ENCODE measurements around the gene GABRD. TPM values are rescaled to one million over a fixed set of nuclear protein-coding genes. Genes with fewer than 3 reads are reported as not detected.
A peak's percentile ranks its signal among the peaks of the same experiment; 100 is the strongest.

The GABRD gene
- total and polyA plus RNA-seq, 4 donors, result 0.41 to 6.8 (median 1.8) TPM

DNA sequence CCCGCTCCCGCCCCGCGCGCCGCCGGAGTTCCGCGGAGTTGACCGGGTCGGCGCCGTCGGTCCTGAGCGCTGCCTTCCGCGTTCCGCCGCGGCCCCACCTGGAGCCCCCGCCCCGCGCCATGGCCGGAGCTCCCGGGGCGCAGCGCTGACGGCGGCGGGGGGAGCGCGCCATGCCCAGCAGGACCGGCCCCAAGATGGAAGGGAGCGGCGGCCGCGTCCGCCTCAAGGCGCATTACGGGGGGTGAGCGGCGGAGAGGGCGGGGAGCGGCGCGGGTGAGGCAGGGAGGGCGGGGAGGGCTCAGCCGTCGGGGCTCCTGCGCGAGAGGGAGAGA is 31.3 kb downstream of the GABRD start:
- DNase-seq, result no peak
- H3K4me1 ChIP-seq (ENCODE audit: control insufficient read depth in 5 of 5, insufficient read depth in 5 of 5, low read length in 5 of 5), result peaks cover 0 to 25% (median 9%) of the 10 kb centered on the region in 5 donors
- peak overlapping the region; percentile 60 for H3K4me3 ChIP-seq
- WGBS, 2 donors, result 0 to 1% methylated on average over 39 to 51 of the region's 51 CpGs
- H3K9ac ChIP-seq (ENCODE audit: insufficient read depth in 1 of 2, low read length in 2 of 2), result no peak overlapping the region
- H3K27ac ChIP-seq (ENCODE audit: low read depth in 1 of 2, low read length in 1 of 2), result peak overlapping the region in 1 of 2 donors; percentile 89
- H3K9me3 ChIP-seq (ENCODE audit: control insufficient read depth in 4 of 4, insufficient read depth in 3 of 4, low read length in 3 of 4), result no peaks in the 10 kb centered on the region
- H3K36me3 ChIP-seq (ENCODE audit: control insufficient read depth in 4 of 4, insufficient read depth in 4 of 4, low read length in 4 of 4), result no peaks in the 10 kb centered on the region
- ATAC-seq (ENCODE audit: insufficient read depth, low FRiP score), result peak; percentile 1
- peaks cover 0 to 9% (median 8%) of the 10 kb centered on the region in 3 donors for H3K27me3 ChIP-seq (ENCODE audit: control insufficient read depth in 3 of 3, insufficient read depth in 3 of 3, low read length in 2 of 3)
- TF ChIP-seq, protein P1, sequence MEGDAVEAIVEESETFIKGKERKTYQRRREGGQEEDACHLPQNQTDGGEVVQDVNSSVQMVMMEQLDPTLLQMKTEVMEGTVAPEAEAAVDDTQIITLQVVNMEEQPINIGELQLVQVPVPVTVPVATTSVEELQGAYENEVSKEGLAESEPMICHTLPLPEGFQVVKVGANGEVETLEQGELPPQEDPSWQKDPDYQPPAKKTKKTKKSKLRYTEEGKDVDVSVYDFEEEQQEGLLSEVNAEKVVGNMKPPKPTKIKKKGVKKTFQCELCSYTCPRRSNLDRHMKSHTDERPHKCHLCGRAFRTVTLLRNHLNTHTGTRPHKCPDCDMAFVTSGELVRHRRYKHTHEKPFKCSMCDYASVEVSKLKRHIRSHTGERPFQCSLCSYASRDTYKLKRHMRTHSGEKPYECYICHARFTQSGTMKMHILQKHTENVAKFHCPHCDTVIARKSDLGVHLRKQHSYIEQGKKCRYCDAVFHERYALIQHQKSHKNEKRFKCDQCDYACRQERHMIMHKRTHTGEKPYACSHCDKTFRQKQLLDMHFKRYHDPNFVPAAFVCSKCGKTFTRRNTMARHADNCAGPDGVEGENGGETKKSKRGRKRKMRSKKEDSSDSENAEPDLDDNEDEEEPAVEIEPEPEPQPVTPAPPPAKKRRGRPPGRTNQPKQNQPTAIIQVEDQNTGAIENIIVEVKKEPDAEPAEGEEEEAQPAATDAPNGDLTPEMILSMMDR (IDR thresholded peaks at IDR 0.05; ENCODE audit: control extremely low read depth, extremely low read depth), result no peak

DNA sequence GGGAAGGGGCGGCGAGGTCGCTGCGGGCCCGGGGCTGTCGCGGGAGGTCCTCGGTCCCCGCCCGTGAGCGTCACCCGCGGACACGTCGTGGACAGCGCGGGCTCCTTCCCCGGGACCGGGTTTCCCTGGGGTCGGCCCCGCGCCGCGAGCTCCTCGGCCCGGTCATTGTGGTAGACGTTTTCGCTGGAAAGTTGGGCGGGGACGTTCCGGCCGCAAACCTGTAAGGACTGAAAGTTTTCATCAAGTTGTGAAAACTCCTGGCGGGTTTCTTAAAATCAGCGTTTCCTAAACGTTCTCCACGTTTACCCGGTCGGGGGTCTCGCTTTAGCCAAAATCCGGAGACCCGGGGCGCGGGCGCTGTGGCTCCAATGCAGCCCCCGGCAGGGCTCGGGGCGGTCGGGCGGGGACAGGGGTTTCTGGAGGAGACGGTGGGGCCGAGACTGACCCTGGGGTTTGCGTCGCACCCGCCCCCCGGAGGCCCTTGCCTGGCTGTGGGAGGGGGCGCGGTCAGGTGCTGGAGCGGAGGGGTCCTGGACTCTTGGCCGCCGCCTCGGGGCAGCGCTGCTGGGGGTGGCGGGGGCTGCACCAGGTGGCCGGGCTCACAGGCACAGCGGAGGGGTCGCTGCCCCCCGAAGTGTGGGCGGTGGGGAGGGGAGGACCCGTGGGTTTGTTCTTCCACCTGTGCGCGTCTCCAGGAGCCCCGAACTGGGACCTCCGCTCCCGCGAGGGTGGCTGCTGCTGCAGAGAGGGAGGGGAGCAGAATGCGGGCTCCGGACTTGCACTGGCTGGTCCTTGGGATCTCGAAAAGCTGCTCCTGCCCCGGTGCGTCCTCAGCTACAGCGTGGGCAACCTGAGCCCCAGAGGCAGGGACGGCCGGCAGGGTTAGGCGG is 31.9 kb downstream of the GABRD start:
- H3K4me3 ChIP-seq, result peak overlapping the region; percentile 60
- no peaks in the 10 kb centered on the region for H3K9me3 ChIP-seq (ENCODE audit: control insufficient read depth in 4 of 4, insufficient read depth in 3 of 4, low read length in 3 of 4)
- no peak for ATAC-seq (ENCODE audit: insufficient read depth, low FRiP score)
- no peak overlapping the region for H3K9ac ChIP-seq (ENCODE audit: insufficient read depth in 1 of 2, low read length in 2 of 2)
- 16% methylated on average over 79 to 84 of the region's 84 CpGs for WGBS, 2 donors
- peaks cover 0 to 19% (median 9%) of the 10 kb centered on the region in 5 donors for H3K4me1 ChIP-seq (ENCODE audit: control insufficient read depth in 5 of 5, insufficient read depth in 5 of 5, low read length in 5 of 5)
- DNase-seq, result no peak
- H3K36me3 ChIP-seq (ENCODE audit: control insufficient read depth in 4 of 4, insufficient read depth in 4 of 4, low read length in 4 of 4), result no peaks in the 10 kb centered on the region
- peaks cover 0 to 9% (median 8%) of the 10 kb centered on the region in 3 donors for H3K27me3 ChIP-seq (ENCODE audit: control insufficient read depth in 3 of 3, insufficient read depth in 3 of 3, low read length in 2 of 3)
- TF ChIP-seq, protein P1 (IDR thresholded peaks at IDR 0.05; ENCODE audit: control extremely low read depth, extremely low read depth), result no peak
- H3K27ac ChIP-seq (ENCODE audit: low read depth in 1 of 2, low read length in 1 of 2), result peak overlapping the region in 1 of 2 donors; percentile 89

- no peaks in the 10 kb centered on the region for H3K9me3 ChIP-seq (ENCODE audit: control insufficient read depth in 4 of 4, insufficient read depth in 3 of 4, low read length in 3 of 4)
- H3K36me3 ChIP-seq (ENCODE audit: control insufficient read depth in 4 of 4, insufficient read depth in 4 of 4, low read length in 4 of 4), result no peaks in the 10 kb centered on the region
- WGBS, 2 donors, result 62 to 79% methylated on average over 16 of the region's 16 CpGs
- ATAC-seq (ENCODE audit: insufficient read depth, low FRiP score) (no peak), DNase-seq (peak in 1 of 3 donors; percentile 26)
- H3K9ac ChIP-seq (ENCODE audit: insufficient read depth in 1 of 2, low read length in 2 of 2), result no peak overlapping the region
- TF ChIP-seq, protein P1 (IDR thresholded peaks at IDR 0.05; ENCODE audit: control extremely low read depth, extremely low read depth), result no peak
- peak overlapping the region; percentile 60 for H3K4me3 ChIP-seq
- peaks cover 0 to 9% (median 8%) of the 10 kb centered on the region in 3 donors for H3K27me3 ChIP-seq (ENCODE audit: control insufficient read depth in 3 of 3, insufficient read depth in 3 of 3, low read length in 2 of 3)
- H3K27ac ChIP-seq (ENCODE audit: low read depth in 1 of 2, low read length in 1 of 2), result peak overlapping the region in 1 of 2 donors; percentile 89
- H3K4me1 ChIP-seq (ENCODE audit: control insufficient read depth in 5 of 5, insufficient read depth in 5 of 5, low read length in 5 of 5), result peaks cover 0 to 15% (median 0%) of the 10 kb centered on the region in 5 donors
These were observed 33.0 kb downstream of the GABRD start for GRCh38 chr1:2052054-2052679.

All from lung (tissue), 12 donors.